Mesenchymal stem cell (in vitro differentiated cells and primary cell): ENCODE measurements around the gene LUZP1.

Source experiments
- DNase-seq: peaks from one replicate; pipeline ENCODE4 v3.0.0-alpha.2; 2013
- H2AFZ ChIP-seq: one replicate; pipeline ENCODE4 v1.6.1; 2013; ENCODE audit warnings: low read depth, mild to moderate bottlenecking, control low read depth, inconsistent platforms, low read length, moderate library complexity
- H2AK5ac ChIP-seq: 2 replicates; pipeline ENCODE4 v1.6.1; 2013; ENCODE audit warnings: low read length, moderate library complexity, mild to moderate bottlenecking, inconsistent platforms; ENCODE audit not compliant: severe bottlenecking
- H2BK120ac ChIP-seq: one replicate; pipeline ENCODE4 v1.6.1; 2013; ENCODE audit warnings: low read depth, mild to moderate bottlenecking, inconsistent platforms, low read length, moderate library complexity
- H2BK12ac ChIP-seq, 2 experiments: one replicate each; pipeline ENCODE4 v1.6.1; 2013; ENCODE audit warnings: inconsistent platforms in 2 of 2, low read length in 2 of 2, mild to moderate bottlenecking in 2 of 2, moderate library complexity in 2 of 2, control low read depth in 1 of 2
- H2BK15ac ChIP-seq: one replicate; pipeline ENCODE4 v1.6.1; 2013; ENCODE audit warnings: mild to moderate bottlenecking, low read depth, inconsistent platforms; ENCODE audit not compliant: poor library complexity, severe bottlenecking
- H2BK5ac ChIP-seq: 2 replicates; pipeline ENCODE4 v1.6.1; 2013; ENCODE audit warnings: low read depth, mild to moderate bottlenecking, low read length, control low read depth, inconsistent platforms; ENCODE audit not compliant: poor library complexity, severe bottlenecking
- H3K14ac ChIP-seq, 2 experiments: one replicate each; pipeline ENCODE4 v1.6.1; 2013; ENCODE audit warnings: inconsistent platforms in 2 of 2, low read length in 2 of 2, control low read depth in 1 of 2, mild to moderate bottlenecking in 1 of 2, moderate library complexity in 1 of 2
- H3K18ac ChIP-seq, 2 experiments: one replicate each; pipeline ENCODE4 v1.6.1; 2013; ENCODE audit warnings: inconsistent platforms in 2 of 2, low read length in 2 of 2, control low read depth in 1 of 2, low read depth in 1 of 2, mild to moderate bottlenecking in 1 of 2
- H3K23ac ChIP-seq, 2 experiments: one replicate each; pipeline ENCODE4 v1.6.1; 2013; ENCODE audit warnings: inconsistent platforms in 2 of 2, low read length in 2 of 2, mild to moderate bottlenecking in 2 of 2, moderate library complexity in 2 of 2, control low read depth in 1 of 2
- H3K27ac ChIP-seq: 2 replicates; pipeline ENCODE4 v1.5.1; 2013; ENCODE audit warnings: mild to moderate bottlenecking, moderate library complexity, low read length, control low read depth, inconsistent platforms; ENCODE audit not compliant: poor library complexity, severe bottlenecking
- H3K27me3 ChIP-seq, 2 experiments: 2 replicates each; pipeline versions ENCODE4 v1.6.1 to v1.7.0; 2013; ENCODE audit warnings: low read length in 2 of 2, mild to moderate bottlenecking in 2 of 2, moderate library complexity in 2 of 2, control low read depth in 1 of 2, inconsistent platforms in 1 of 2; ENCODE audit not compliant: control insufficient read depth in 1 of 2, insufficient read depth in 1 of 2
- H3K36me3 ChIP-seq, 2 experiments: 2 replicates each; pipeline versions ENCODE4 v1.6.1 to v1.7.0; 2013; ENCODE audit warnings: low read length in 2 of 2, control low read depth in 1 of 2, inconsistent platforms in 1 of 2, low read depth in 1 of 2, mild to moderate bottlenecking in 1 of 2; ENCODE audit not compliant: insufficient read depth in 2 of 2, control insufficient read depth in 1 of 2
- H3K4ac ChIP-seq, 2 experiments: one replicate each; pipeline ENCODE4 v1.6.1; 2013; ENCODE audit warnings: inconsistent platforms in 2 of 2, low read length in 2 of 2, mild to moderate bottlenecking in 2 of 2, moderate library complexity in 2 of 2, control low read depth in 1 of 2, low read depth in 1 of 2
- H3K4me1 ChIP-seq: 2 replicates; pipeline ENCODE4 v1.6.1; 2013; ENCODE audit warnings: low read depth, low read length, control low read depth; ENCODE audit not compliant: control insufficient read depth, insufficient read depth
- H3K4me2 ChIP-seq: 2 replicates; pipeline ENCODE4 v1.6.1; 2013; ENCODE audit warnings: low read length, mild to moderate bottlenecking, inconsistent platforms; ENCODE audit not compliant: poor library complexity, severe bottlenecking
- H3K4me3 ChIP-seq, 2 experiments: 2 replicates each; pipeline versions ENCODE4 v1.5.1 to v1.7.0; 2013; ENCODE audit warnings: low read length in 2 of 2, mild to moderate bottlenecking in 2 of 2, control low read depth in 1 of 2, low read depth in 1 of 2; ENCODE audit not compliant: insufficient read depth in 1 of 2
- H3K79me1 ChIP-seq: replicated peaks from 2 replicates; pipeline ENCODE4 v1.6.1; 2013; ENCODE audit warnings: mild to moderate bottlenecking, control low read depth, low read length, inconsistent platforms; ENCODE audit not compliant: poor library complexity, severe bottlenecking
- H3K9ac ChIP-seq: 2 replicates; pipeline ENCODE4 v1.7.0; 2013; ENCODE audit warnings: mild to moderate bottlenecking, low read length, moderate library complexity
- H3K9me3 ChIP-seq: 2 replicates; pipeline ENCODE4 v1.7.0; 2013; ENCODE audit warnings: mild to moderate bottlenecking, low read length; ENCODE audit not compliant: control insufficient read depth
- H4K8ac ChIP-seq: one replicate; pipeline ENCODE4 v1.6.1; 2013; ENCODE audit warnings: inconsistent platforms, mild to moderate bottlenecking, low read length, moderate library complexity
- H4K91ac ChIP-seq: one replicate; pipeline ENCODE4 v1.6.1; 2013; ENCODE audit warnings: mild to moderate bottlenecking, low read length, inconsistent platforms
- WGBS: methylation state at CpG from one replicate; pipeline ENCODE4 v1.1.7; 2013; ENCODE audit warnings: mixed read lengths; 5-methylcytosine and 5-hydroxymethylcytosine counted together

Gene LUZP1

GRCh38 chr1:23215751-23216449, 47.2 kb upstream of the LUZP1 start:
- Histone ChIP-seq H3K9me3 (no peaks in the 10 kb centered on the region), H3K14ac (no peak overlapping the region), H3K36me3 (no peaks in the 10 kb centered on the region), H3K9ac (no peak overlapping the region), H4K8ac (no peak overlapping the region), H3K4me3 (no peak overlapping the region), H2AFZ (no peak overlapping the region), H2BK5ac (no peak overlapping the region), H3K4ac (no peak overlapping the region), H3K4me1 (peaks cover 9% of the 10 kb centered on the region), H3K79me1 (no peaks in the 10 kb centered on the region), H2BK120ac (no peak overlapping the region), H2AK5ac (no peak overlapping the region), H3K23ac (no peak overlapping the region), H2BK12ac (peak overlapping the region in 1 of 2 experiments; percentile 38), H3K27me3 (peaks cover 21 to 87% of the 10 kb centered on the region in 2 experiments), H3K27ac (no peak overlapping the region), H2BK15ac (no peak overlapping the region), H3K18ac (peak overlapping the region in 1 of 2 experiments; percentile 3), H4K91ac (no peak overlapping the region), H3K4me2 (no peak overlapping the region)
- DNase-seq, result no peak
- 99% methylated on average over 2 of the region's 3 CpGs for WGBS

GRCh38 chr1:23215291-23215690, 46.6 kb upstream of the LUZP1 start:
- no peak overlapping the region for H3K14ac ChIP-seq
- no peak overlapping the region for H3K27ac ChIP-seq
- no peaks in the 10 kb centered on the region for H3K9me3 ChIP-seq
- peaks cover 9% of the 10 kb centered on the region for H3K4me1 ChIP-seq
- H3K4ac ChIP-seq, result no peak overlapping the region
- H3K27me3 ChIP-seq, result peaks cover 21 to 87% of the 10 kb centered on the region in 2 experiments
- no peak overlapping the region for H3K23ac ChIP-seq
- H3K4me3 ChIP-seq, result no peak overlapping the region
- no peaks in the 10 kb centered on the region for H3K79me1 ChIP-seq
- H2BK15ac ChIP-seq, result no peak overlapping the region
- H2BK12ac ChIP-seq, result no peak overlapping the region
- no peaks in the 10 kb centered on the region for H3K36me3 ChIP-seq
- H3K9ac ChIP-seq, result no peak overlapping the region
- no peak for DNase-seq
- H3K4me2 ChIP-seq, result no peak overlapping the region
- H4K8ac ChIP-seq, result no peak overlapping the region
- no peak overlapping the region for H2AK5ac ChIP-seq
- no peak overlapping the region for H2AFZ ChIP-seq
- H3K18ac ChIP-seq, result no peak overlapping the region
- H2BK120ac ChIP-seq, result no peak overlapping the region
- no peak overlapping the region for H2BK5ac ChIP-seq
- no peak overlapping the region for H4K91ac ChIP-seq
- WGBS, result 79% methylated on average over 3 of the region's 3 CpGs

- H3K23ac ChIP-seq, result no peak overlapping the region
- no peak overlapping the region for H2BK120ac ChIP-seq
- no peak overlapping the region for H3K18ac ChIP-seq
- H3K4me2 ChIP-seq, result no peak overlapping the region
- H2AFZ ChIP-seq, result no peak overlapping the region
- peaks cover 9% of the 10 kb centered on the region for H3K4me1 ChIP-seq
- H3K36me3 ChIP-seq, result no peaks in the 10 kb centered on the region
- peaks cover 21 to 91% of the 10 kb centered on the region in 2 experiments for H3K27me3 ChIP-seq
- no peak overlapping the region for H3K4me3 ChIP-seq
- no peak overlapping the region for H4K91ac ChIP-seq
- no peak for DNase-seq
- no peak overlapping the region for H3K14ac ChIP-seq
- H3K79me1 ChIP-seq, result no peaks in the 10 kb centered on the region
- no peak overlapping the region for H2BK15ac ChIP-seq
- no peak overlapping the region for H2BK12ac ChIP-seq
- 90% methylated on average over 4 of the region's 4 CpGs for WGBS
- H2BK5ac ChIP-seq, result no peak overlapping the region
- H2AK5ac ChIP-seq, result no peak overlapping the region
- no peak overlapping the region for H3K4ac ChIP-seq
- no peak overlapping the region for H3K27ac ChIP-seq
- no peak overlapping the region for H4K8ac ChIP-seq
- no peaks in the 10 kb centered on the region for H3K9me3 ChIP-seq
- no peak overlapping the region for H3K9ac ChIP-seq
These were observed 46.0 kb upstream of the LUZP1 start for GRCh38 chr1:23214640-23215039.

GRCh38 chr1:23211955-23212354, 43.3 kb upstream of the LUZP1 start:
- no peak overlapping the region for H2BK120ac ChIP-seq
- no peak overlapping the region for H2AFZ ChIP-seq
- no peak overlapping the region for H2AK5ac ChIP-seq
- peaks cover 11 to 72% of the 10 kb centered on the region in 2 experiments for H3K27me3 ChIP-seq
- H3K4me3 ChIP-seq, result no peak overlapping the region
- H4K91ac ChIP-seq, result no peak overlapping the region
- H3K18ac ChIP-seq, result no peak overlapping the region
- DNase-seq, result no peak
- no peak overlapping the region for H2BK12ac ChIP-seq
- no peak overlapping the region for H3K14ac ChIP-seq
- H2BK5ac ChIP-seq, result no peak overlapping the region
- H3K79me1 ChIP-seq, result no peaks in the 10 kb centered on the region
- H4K8ac ChIP-seq, result no peak overlapping the region
- H3K36me3 ChIP-seq, result no peaks in the 10 kb centered on the region
- peaks cover 2% of the 10 kb centered on the region for H3K4me1 ChIP-seq
- WGBS, result 80% methylated on average over 4 of the region's 4 CpGs
- no peak overlapping the region for H3K4ac ChIP-seq
- no peaks in the 10 kb centered on the region for H3K9me3 ChIP-seq
- no peak overlapping the region for H3K9ac ChIP-seq
- H3K27ac ChIP-seq, result no peak overlapping the region
- no peak overlapping the region for H3K4me2 ChIP-seq
- H3K23ac ChIP-seq, result no peak overlapping the region
- no peak overlapping the region for H2BK15ac ChIP-seq
